Esophagus muscularis mucosa (tissue), 4 donors: ENCODE results near the gene CBLN4.

Experiments
- CTCF ChIP-seq, 3 experiments: fragments of 200-600 bp in 2 of 3; fragments of 450-650 bp in 1 of 3; sonication (generic) in 2 of 3; IDR thresholded peaks; one replicate each; pipeline ENCODE4 v1.5.1; 2017 to 2019; ENCODE audit warnings: antibody characterized with exemption in 3 of 3, mild to moderate bottlenecking in 2 of 3, moderate library complexity in 1 of 3
- EP300 ChIP-seq: sonication (generic); formaldehyde crosslinking; IDR thresholded peaks from one replicate; pipeline ENCODE4 v1.6.1; 2017; ENCODE audit warnings: antibody characterized with exemption
- POLR2A ChIP-seq: fragments of 450-650 bp; IDR thresholded peaks from one replicate; pipeline ENCODE4 v1.6.1; 2017; ENCODE audit warnings: antibody characterized with exemption, moderate library complexity, mild to moderate bottlenecking, low read depth
- POLR2AphosphoS5 ChIP-seq, 2 donors: sonication (generic); formaldehyde crosslinking; IDR thresholded peaks; one replicate each; pipeline ENCODE4 v1.6.1; 2017; ENCODE audit warnings: antibody characterized with exemption in 2 of 2

- TF ChIP-seq CTCF (IDR thresholded peaks at IDR 0.05), result no peak
- no peak for TF ChIP-seq EP300
- TF ChIP-seq POLR2A, result no peak
- no peak for TF ChIP-seq POLR2AphosphoS5 (IDR thresholded peaks at IDR 0.05)
These were observed 12.9 kb upstream of the CBLN4 start for GRCh38 chr20:56018194-56018593.
